ENCODE results near the gene CTTNBP2NL. TPM values are rescaled to one million over a fixed set of nuclear protein-coding genes. Genes with fewer than 3 reads are reported as not detected.
"Not testable (repeated sequence)": the region's sequence is repeated elsewhere in the genome, so short reads cannot be mapped to it uniquely, and the experiment has no call there.

Gene CTTNBP2NL
- total and polyA plus RNA-seq, 2 experiments from 2014 or later, result 19.2 to 38.4 TPM

GRCh38 chr1:112395256-112395820 lies 676 bp upstream of the CTTNBP2NL start:
- Histone ChIP-seq H3K9ac (peak overlapping the region; percentile 83), H3K4me3 (peak overlapping the region; percentile 97), H3K9me2 (ENCODE audit: insufficient read depth) (no peaks in the 10 kb centered on the region), H2AFZ (peak overlapping the region; percentile 84), H3F3A (ENCODE audit: insufficient read depth) (peaks cover 23% of the 10 kb centered on the region), H3K9me3 (ENCODE audit: low read depth) (no peaks in the 10 kb centered on the region), H3K27me3 (replicated peaks; ENCODE audit: insufficient read depth) (no peaks in the 10 kb centered on the region), H3K4me1 (ENCODE audit: insufficient read depth) (peaks cover 48% of the 10 kb centered on the region), H4K20me1 (ENCODE audit: insufficient read depth) (no peaks in the 10 kb centered on the region), H3K27ac (peak overlapping the region; percentile 93), H3K36me3 (ENCODE audit: low read depth) (no peaks in the 10 kb centered on the region), H3K79me2 (ENCODE audit: insufficient read depth) (peaks cover 59% of the 10 kb centered on the region), H3K4me2 (ENCODE audit: unreplicated experiment) (peak overlapping the region; percentile 94)
- TF ChIP-seq EZH2phosphoT487 (IDR thresholded peaks at IDR 0.05; ENCODE audit: insufficient read depth, low read depth) (no peak), EZH2 (IDR thresholded peaks at IDR 0.05; ENCODE audit: insufficient read depth, poor library complexity, severe bottlenecking) (no peak)
- in situ Hi-C loops (cut with MboI), result loop anchor here (10.0 kb wide), 2 partner anchors 69 to 219 kb away; partner anchors contain the start of genes CAPZA1 and ST7L
- 3 to 7% methylated on average over 6 of the region's 6 CpGs for WGBS, 2 experiments (ENCODE audit: low coverage in 1 of 2, low lambda C conversion rate in 2 of 2, missing lambda C conversion rate in 2 of 2)
- no peak for DNase-seq

DNA sequence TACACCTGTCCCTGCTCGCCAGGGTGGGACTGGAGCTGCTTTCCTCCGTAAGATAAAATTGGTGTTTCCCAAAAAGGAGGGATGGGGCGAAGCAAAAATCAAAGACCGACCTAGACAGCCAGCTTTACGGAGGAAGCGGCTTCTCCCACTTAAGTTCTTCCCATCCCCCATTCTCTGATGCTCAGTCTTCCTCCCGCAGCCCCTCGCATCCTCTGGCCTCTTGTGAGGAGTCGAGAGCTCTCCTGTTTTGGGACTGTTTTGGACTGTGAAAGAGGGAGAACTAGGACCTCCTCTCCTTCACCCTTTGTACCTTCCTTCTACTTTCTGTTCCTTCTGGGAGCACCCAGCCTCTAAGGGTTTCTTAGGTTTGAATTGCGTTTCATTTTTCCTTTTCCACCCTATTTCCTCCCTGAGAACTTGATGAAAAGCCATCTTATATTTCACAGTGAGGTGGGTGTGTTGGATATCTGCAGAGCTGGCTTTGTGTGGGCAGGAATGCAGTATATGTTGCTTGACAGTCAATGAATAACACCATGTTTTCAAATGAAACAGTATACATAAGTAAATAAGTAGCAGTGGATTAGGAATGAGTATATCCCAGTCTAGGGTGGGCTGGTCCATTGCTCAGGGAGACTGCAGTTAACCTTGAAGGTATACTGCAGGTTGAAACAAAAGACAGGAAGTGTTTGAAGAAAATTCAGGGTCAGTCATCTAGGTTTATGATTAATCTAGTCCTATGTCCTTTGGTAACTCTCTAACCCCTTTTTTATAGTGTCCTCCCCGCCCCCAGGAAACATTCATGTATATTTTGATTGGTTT lies 848 bp downstream of the CTTNBP2NL start:
- Histone ChIP-seq H4K20me1 (ENCODE audit: insufficient read depth) (no peaks in the 10 kb centered on the region), H3K27me3 (replicated peaks; ENCODE audit: insufficient read depth) (no peaks in the 10 kb centered on the region), H3K4me2 (ENCODE audit: unreplicated experiment) (peak overlapping the region; percentile 94), H3K9ac (peak overlapping the region; percentile 83), H3K4me3 (peak overlapping the region; percentile 97), H2AFZ (peak overlapping the region; percentile 84), H3K79me2 (ENCODE audit: insufficient read depth) (peaks cover 74% of the 10 kb centered on the region), H3F3A (ENCODE audit: insufficient read depth) (peaks cover 34% of the 10 kb centered on the region), H3K4me1 (ENCODE audit: insufficient read depth) (peaks cover 56% of the 10 kb centered on the region), H3K9me3 (ENCODE audit: low read depth) (no peaks in the 10 kb centered on the region), H3K9me2 (ENCODE audit: insufficient read depth) (no peaks in the 10 kb centered on the region), H3K36me3 (ENCODE audit: low read depth) (no peaks in the 10 kb centered on the region), H3K27ac (peak overlapping the region; percentile 93; the same call in 1 of the 2 replicates)
- DNase-seq, result peak; percentile 49
- 4 to 6% methylated on average over 11 of the region's 11 CpGs for WGBS, 2 experiments (ENCODE audit: low coverage in 1 of 2, low lambda C conversion rate in 2 of 2, missing lambda C conversion rate in 2 of 2)
- TF ChIP-seq EZH2 (IDR thresholded peaks at IDR 0.05; ENCODE audit: insufficient read depth, poor library complexity, severe bottlenecking) (no peak), EZH2phosphoT487 (IDR thresholded peaks at IDR 0.05; ENCODE audit: insufficient read depth, low read depth) (no peak)
- in situ Hi-C loops (cut with MboI), result loop anchor here (10.0 kb wide), 2 partner anchors 68 to 218 kb away; partner anchors contain the start of genes CAPZA1 and ST7L

GRCh38 chr1:112397841-112398240 lies 1.8 kb downstream of the CTTNBP2NL start:
- Histone ChIP-seq H3K4me3 (peak overlapping the region; percentile 97), H3K36me3 (ENCODE audit: low read depth) (no peaks in the 10 kb centered on the region; the same call in 1 of the 2 replicates), H3K27ac (no peak overlapping the region), H4K20me1 (ENCODE audit: insufficient read depth) (no peaks in the 10 kb centered on the region), H3F3A (ENCODE audit: insufficient read depth) (peaks cover 43% of the 10 kb centered on the region), H3K9me2 (ENCODE audit: insufficient read depth) (no peaks in the 10 kb centered on the region), H3K9ac (peak overlapping the region; percentile 83), H2AFZ (no peak overlapping the region), H3K4me2 (ENCODE audit: unreplicated experiment) (peak overlapping the region; percentile 94), H3K27me3 (replicated peaks; ENCODE audit: insufficient read depth) (no peaks in the 10 kb centered on the region), H3K9me3 (ENCODE audit: low read depth) (no peaks in the 10 kb centered on the region), H3K79me2 (ENCODE audit: insufficient read depth) (peaks cover 75% of the 10 kb centered on the region), H3K4me1 (ENCODE audit: insufficient read depth) (peaks cover 65% of the 10 kb centered on the region)
- in situ Hi-C loops (cut with MboI), result loop anchor here (10.0 kb wide), 2 partner anchors 67 to 217 kb away; partner anchors contain the start of genes CAPZA1 and ST7L
- 39 to 46% methylated on average over 4 of the region's 4 CpGs for WGBS, 2 experiments (ENCODE audit: low coverage in 1 of 2, low lambda C conversion rate in 2 of 2, missing lambda C conversion rate in 2 of 2)
- peak; percentile 30 for DNase-seq
- TF ChIP-seq EZH2phosphoT487 (IDR thresholded peaks at IDR 0.05; ENCODE audit: insufficient read depth, low read depth), result no peak
- no peak for TF ChIP-seq EZH2 (IDR thresholded peaks at IDR 0.05; ENCODE audit: insufficient read depth, poor library complexity, severe bottlenecking)

DNA sequence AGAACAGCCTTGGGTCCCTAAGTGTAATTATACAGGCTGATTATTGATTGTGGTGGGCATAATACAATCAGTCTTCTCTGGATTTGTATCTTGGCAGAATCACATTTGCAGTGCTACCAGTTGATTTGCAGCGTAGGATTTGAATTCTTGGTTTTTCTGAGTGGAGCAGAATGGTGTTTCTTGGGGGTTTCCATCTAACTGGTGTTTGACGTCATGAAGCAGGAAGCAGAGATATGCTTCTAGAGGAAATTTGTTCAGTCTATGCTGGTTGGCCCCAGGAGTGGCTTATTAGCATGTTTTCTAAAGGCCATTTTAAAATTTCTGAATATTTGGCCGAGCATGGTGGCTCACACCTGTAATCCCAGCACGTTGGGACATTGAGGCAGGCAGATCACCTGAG lies 3.4 kb downstream of the CTTNBP2NL start:
- Histone ChIP-seq H2AFZ (no peak overlapping the region), H4K20me1 (ENCODE audit: insufficient read depth) (no peaks in the 10 kb centered on the region), H3K27ac (no peak overlapping the region), H3K9me2 (ENCODE audit: insufficient read depth) (no peaks in the 10 kb centered on the region), H3K9me3 (ENCODE audit: low read depth) (no peaks in the 10 kb centered on the region), H3K4me2 (ENCODE audit: unreplicated experiment) (no peak overlapping the region), H3K27me3 (replicated peaks; ENCODE audit: insufficient read depth) (no peaks in the 10 kb centered on the region), H3K36me3 (ENCODE audit: low read depth) (no peaks in the 10 kb centered on the region; the same call in 1 of the 2 replicates), H3K4me1 (ENCODE audit: insufficient read depth) (peaks cover 68% of the 10 kb centered on the region), H3K79me2 (ENCODE audit: insufficient read depth) (peaks cover 79% of the 10 kb centered on the region), H3K9ac (no peak overlapping the region), H3K4me3 (no peak overlapping the region), H3F3A (ENCODE audit: insufficient read depth) (peaks cover 49% of the 10 kb centered on the region)
- TF ChIP-seq EZH2 (IDR thresholded peaks at IDR 0.05; ENCODE audit: insufficient read depth, poor library complexity, severe bottlenecking), result no peak
- no peak for TF ChIP-seq EZH2phosphoT487 (IDR thresholded peaks at IDR 0.05; ENCODE audit: insufficient read depth, low read depth)
- in situ Hi-C loops (cut with MboI), result loop anchor here (10.0 kb wide), 2 partner anchors 65 to 215 kb away; partner anchors contain the start of genes CAPZA1 and ST7L
- 89 to 90% methylated on average over 4 of the region's 4 CpGs for WGBS, 2 experiments (ENCODE audit: low coverage in 1 of 2, low lambda C conversion rate in 2 of 2, missing lambda C conversion rate in 2 of 2)
- DNase-seq, result no peak

DNA sequence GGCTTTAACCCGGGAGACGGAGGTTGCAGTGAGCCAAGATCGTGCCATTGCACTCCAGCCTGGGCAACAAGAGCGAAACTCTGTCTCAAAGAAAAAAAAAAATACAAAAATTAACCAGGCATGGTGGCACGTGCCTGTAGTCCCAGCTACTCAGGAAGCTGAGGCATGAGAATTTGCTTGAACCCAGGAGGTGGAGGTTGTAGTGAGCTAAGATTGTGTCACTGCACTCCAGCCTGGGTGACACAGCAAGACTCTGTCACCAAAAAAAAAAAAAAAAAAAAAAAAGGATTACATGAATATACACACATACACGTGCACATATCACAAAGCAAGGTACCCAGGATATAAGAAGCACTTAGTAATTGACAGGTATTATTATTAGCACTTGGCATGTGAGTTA lies 4.7 kb downstream of the CTTNBP2NL start:
- peaks cover 69% of the 10 kb centered on the region for H3K4me1 ChIP-seq (ENCODE audit: insufficient read depth)
- H4K20me1 ChIP-seq (ENCODE audit: insufficient read depth); H3K9me2 ChIP-seq (ENCODE audit: insufficient read depth); H3K4me3 ChIP-seq; H3K36me3 ChIP-seq (ENCODE audit: low read depth); H3K27me3 ChIP-seq (replicated peaks; ENCODE audit: insufficient read depth); H2AFZ ChIP-seq; H3K9me3 ChIP-seq (ENCODE audit: low read depth); H3K9ac ChIP-seq; in situ Hi-C loops (cut with MboI); DNase-seq: not testable (repeated sequence)
- 81% methylated on average over 5 to 6 of the region's 6 CpGs for whole genome bisulfite sequencing, 2 experiments (ENCODE audit: low coverage in 1 of 2, low lambda C conversion rate in 2 of 2, missing lambda C conversion rate in 2 of 2)
- H3K79me2 ChIP-seq (ENCODE audit: insufficient read depth), result peaks cover 92% of the 10 kb centered on the region
- peaks cover 40% of the 10 kb centered on the region for H3F3A ChIP-seq (ENCODE audit: insufficient read depth)
- H3K27ac ChIP-seq, result peak overlapping the region; percentile 68; the same call in 1 of the 2 replicates
- H3K4me2 ChIP-seq (ENCODE audit: unreplicated experiment), result peak overlapping the region; percentile 22

All from GM23248 (cell line).